ENCODE data around the gene PYDC2. TPM values are rescaled to one million over a fixed set of nuclear protein-coding genes. Genes with fewer than 3 reads are reported as not detected.

PYDC2 gene
- not detected for polyA plus RNA-seq (ENCODE audit: low read depth in 6 of 6)

DNA sequence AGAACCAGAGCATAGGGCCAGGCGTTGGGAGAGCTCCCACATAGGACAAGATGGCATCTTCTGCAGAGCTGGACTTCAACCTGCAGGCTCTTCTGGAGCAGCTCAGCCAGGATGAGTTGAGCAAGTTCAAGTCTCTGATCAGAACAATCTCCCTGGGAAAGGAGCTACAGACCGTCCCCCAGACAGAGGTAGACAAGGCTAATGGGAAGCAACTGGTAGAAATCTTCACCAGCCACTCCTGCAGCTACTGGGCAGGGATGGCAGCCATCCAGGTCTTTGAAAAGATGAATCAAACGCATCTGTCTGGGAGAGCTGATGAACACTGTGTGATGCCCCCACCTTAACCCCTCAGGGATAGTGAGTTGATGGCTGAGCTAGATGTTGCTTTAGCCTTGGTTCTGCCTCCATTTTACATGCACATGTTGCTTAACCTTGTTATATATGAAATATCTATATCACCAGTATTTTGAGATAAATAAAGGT is at the start of gene PYDC2:
TSS of gene PYDC2 (plus strand) at position 51 of the 483 bp plus-strand sequence. CDS start at position 51, 0 bp downstream.
- no peaks in the 10 kb centered on the region for H3K36me3 Mint-ChIP-seq
- DNase-seq = no peak
- no peak within 1 kb of the TSS for H3K27ac Mint-ChIP-seq
- peaks cover 0 to 5% (median 0%) of the 10 kb centered on the region in 3 donors for H3K27me3 Mint-ChIP-seq
- peaks cover 0 to 3% (median 0%) of the 10 kb centered on the region in 7 donors for H3K9me3 Mint-ChIP-seq
- ATAC-seq (ENCODE audit: low read depth in 2 of 2) = no peak
- no peak within 1 kb of the TSS for H3K4me3 Mint-ChIP-seq
- H3K4me1 Mint-ChIP-seq = no peaks in the 10 kb centered on the region

DNA sequence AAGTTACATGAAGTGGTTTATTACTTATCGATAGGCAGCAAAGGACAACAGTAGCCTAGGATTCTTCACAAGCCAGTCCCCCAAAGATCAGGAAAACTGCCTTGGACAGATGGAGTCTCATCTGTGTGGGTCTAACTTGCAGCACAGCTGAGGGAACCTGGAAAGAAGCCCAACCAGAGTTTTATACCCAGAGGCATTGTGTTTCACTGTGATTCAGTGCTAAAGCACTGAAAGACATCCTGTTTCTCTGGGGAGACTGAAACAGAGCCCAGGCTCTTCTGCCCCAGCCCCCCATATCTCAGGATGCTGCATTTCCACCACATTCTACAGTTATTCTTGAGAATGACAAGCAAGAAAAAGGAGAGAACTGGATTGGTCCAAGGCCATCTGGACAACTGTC is 48.2 kb upstream of the PYDC2 start:
- H3K4me3 Mint-ChIP-seq = no peak overlapping the region
- DNase-seq = no peak
- ATAC-seq (ENCODE audit: low read depth in 2 of 2) = no peak
- no peaks in the 10 kb centered on the region for H3K27me3 Mint-ChIP-seq
- peaks cover 8 to 13% (median 12%) of the 10 kb centered on the region in 3 donors for H3K4me1 Mint-ChIP-seq
- H3K27ac Mint-ChIP-seq = no peak overlapping the region
- H3K9me3 Mint-ChIP-seq = peaks cover 0 to 25% (median 12%) of the 10 kb centered on the region in 7 donors
- no peaks in the 10 kb centered on the region for H3K36me3 Mint-ChIP-seq

DNA sequence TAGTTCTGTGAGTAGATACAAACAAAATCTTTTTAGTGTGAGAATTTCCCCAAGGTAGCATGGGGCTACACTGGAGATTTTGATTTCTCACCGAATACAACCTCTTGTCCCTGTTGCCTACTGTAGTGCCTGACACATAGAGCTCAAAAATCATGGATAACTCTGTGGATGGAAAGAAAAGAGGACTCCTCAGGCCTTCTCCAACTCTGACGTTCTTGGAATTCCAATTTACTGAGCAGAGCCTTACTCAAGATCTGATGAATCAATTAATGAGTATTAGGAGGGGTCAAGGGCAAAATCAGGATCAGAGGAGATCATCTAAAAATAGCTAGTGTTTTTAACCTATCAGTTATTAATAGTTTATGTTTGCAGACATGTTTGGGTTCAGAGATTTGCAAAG is 46.7 kb upstream of the PYDC2 start:
- no peak overlapping the region for H3K4me3 Mint-ChIP-seq
- H3K4me1 Mint-ChIP-seq = peaks cover 8 to 13% (median 12%) of the 10 kb centered on the region in 3 donors
- peaks cover 0 to 25% (median 12%) of the 10 kb centered on the region in 7 donors for H3K9me3 Mint-ChIP-seq

DNA sequence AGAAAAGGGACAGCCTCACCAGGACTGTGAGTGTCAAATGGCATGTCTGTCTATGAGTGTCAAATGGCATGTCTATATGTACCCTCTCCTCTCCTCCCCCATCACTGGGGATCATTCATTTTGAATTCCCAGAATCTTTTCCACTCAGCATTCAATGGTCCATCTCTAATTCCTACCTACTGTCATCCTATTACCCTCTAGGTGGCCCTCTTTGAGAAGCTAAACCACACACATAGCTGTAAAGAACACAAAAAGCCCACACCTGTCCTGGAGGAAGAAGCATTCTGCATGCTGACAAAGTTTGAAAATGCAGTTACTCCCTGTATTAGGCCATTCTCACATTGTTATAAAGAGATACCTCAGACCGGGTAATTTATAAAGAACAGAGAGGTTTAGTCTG is 46.2 kb upstream of the PYDC2 start:
- H3K9me3 Mint-ChIP-seq = peaks cover 0 to 20% (median 12%) of the 10 kb centered on the region in 7 donors
- no peak for ATAC-seq (ENCODE audit: low read depth in 2 of 2)
- H3K36me3 Mint-ChIP-seq = no peaks in the 10 kb centered on the region
- H3K4me1 Mint-ChIP-seq = peaks cover 8 to 13% (median 12%) of the 10 kb centered on the region in 3 donors
- no peak overlapping the region for H3K4me3 Mint-ChIP-seq
- H3K27ac Mint-ChIP-seq = peak overlapping the region in 1 of 6 donors; percentile 38
- H3K27me3 Mint-ChIP-seq = no peaks in the 10 kb centered on the region
- no peak for DNase-seq

More for the DNA sequence above, 46.7 kb upstream of the PYDC2 start:
- no peak for DNase-seq
- ATAC-seq (ENCODE audit: low read depth in 2 of 2) = no peak
- no peak overlapping the region for H3K27ac Mint-ChIP-seq
- H3K27me3 Mint-ChIP-seq = no peaks in the 10 kb centered on the region
- H3K36me3 Mint-ChIP-seq = no peaks in the 10 kb centered on the region

DNA sequence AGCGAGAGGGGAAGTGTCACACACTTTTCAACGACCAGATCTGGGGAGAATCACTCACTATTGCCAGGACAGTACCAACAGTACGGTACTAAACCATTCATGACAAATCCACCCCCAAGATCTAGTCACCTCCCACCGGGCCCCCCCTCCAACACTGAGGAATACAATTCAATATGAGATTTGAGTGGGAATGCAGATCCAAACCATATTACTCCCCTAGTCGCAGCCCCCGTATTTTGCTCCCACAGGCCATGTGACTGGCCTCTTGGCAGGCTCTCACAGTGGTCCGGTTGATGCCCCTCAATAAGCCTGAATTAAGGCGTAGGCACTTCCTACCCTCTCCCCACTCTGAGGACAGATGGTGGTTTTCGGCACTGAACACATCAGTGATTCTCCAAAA is 45.4 kb upstream of the PYDC2 start:
- no peak for DNase-seq

DNA sequence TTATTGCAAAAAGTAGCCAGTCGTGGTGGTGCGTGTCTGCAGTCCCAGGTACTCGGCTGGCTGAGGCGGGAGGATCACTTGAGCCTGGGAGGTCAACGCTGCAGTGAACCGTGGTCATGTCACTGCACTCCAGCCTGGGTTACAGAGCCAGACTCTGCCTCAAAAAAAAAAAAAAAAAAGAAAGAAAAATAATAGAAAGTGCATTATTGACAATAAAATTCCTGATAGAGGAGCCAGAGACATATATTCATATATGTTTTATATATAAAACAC is 43.6 kb upstream of the PYDC2 start:
- Mint-ChIP-seq H3K9me3 (peaks cover 0 to 15% (median 8%) of the 10 kb centered on the region in 7 donors), H3K36me3 (no peaks in the 10 kb centered on the region), H3K27me3 (peaks cover 4 to 20% (median 14%) of the 10 kb centered on the region in 3 donors), H3K4me1 (peaks cover 8 to 13% (median 12%) of the 10 kb centered on the region in 3 donors), H3K4me3 (no peak overlapping the region), H3K27ac (no peak overlapping the region)
- ATAC-seq (ENCODE audit: low read depth in 2 of 2) (no peak), DNase-seq (no peak)

More for the DNA sequence above, 45.4 kb upstream of the PYDC2 start:
- Mint-ChIP-seq H3K36me3 (no peaks in the 10 kb centered on the region), H3K9me3 (peaks cover 0 to 15% (median 8%) of the 10 kb centered on the region in 7 donors), H3K27me3 (peaks cover 0 to 8% (median 7%) of the 10 kb centered on the region in 3 donors), H3K4me3 (peak overlapping the region in 2 of 8 donors; percentile 13 to 22), H3K27ac (peak overlapping the region in 1 of 6 donors; percentile 81), H3K4me1 (peaks cover 8 to 13% (median 12%) of the 10 kb centered on the region in 3 donors)
- ATAC-seq (ENCODE audit: low read depth in 2 of 2) = no peak

DNA sequence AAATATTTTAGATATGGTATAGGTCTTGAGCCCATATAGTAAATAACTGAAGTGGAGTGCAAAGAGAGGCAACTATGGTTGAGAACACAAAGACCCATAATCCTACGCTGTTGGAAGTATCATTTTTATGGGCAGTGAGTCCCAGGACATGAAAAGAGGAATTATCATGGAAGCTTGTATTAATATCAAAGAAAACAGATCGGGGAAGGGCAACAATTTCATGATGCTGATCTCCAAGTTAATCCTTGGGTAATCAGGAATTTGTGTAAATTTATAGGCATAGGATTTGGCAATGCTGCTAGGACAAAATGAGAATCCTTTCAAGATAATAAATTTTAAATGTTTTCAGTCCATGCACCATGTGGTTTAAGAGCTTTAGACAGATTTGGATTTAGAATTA is 40.2 kb upstream of the PYDC2 start:
- H3K27me3 Mint-ChIP-seq = peaks cover 25 to 31% (median 31%) of the 10 kb centered on the region in 3 donors
- no peak for ATAC-seq (ENCODE audit: low read depth in 2 of 2)
- peaks cover 3 to 5% (median 5%) of the 10 kb centered on the region in 3 donors for H3K4me1 Mint-ChIP-seq
- DNase-seq = no peak
- H3K36me3 Mint-ChIP-seq = no peaks in the 10 kb centered on the region
- no peak overlapping the region for H3K27ac Mint-ChIP-seq
- H3K9me3 Mint-ChIP-seq = peaks cover 0 to 10% (median 3%) of the 10 kb centered on the region in 7 donors
- no peak overlapping the region for H3K4me3 Mint-ChIP-seq

DNA sequence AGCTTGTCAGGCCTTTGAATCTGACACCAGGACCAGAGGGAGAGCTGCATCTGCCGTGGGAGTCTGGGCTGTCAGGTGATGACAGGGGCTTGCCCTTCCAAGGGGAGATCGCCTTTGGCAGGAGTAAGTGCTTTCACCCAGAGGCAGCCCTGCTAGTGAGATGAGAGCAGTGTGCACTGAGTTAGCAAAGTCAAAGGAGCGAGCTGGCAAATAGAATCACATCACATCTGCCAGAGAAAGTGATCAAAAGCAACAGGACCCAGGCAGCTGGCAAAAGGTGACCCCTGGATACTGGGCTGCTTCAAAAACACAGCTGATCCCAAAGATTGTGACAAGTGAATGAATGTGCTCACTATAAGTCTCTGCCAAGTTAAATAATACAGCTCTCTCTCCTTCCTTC is 36.1 kb upstream of the PYDC2 start:
- Mint-ChIP-seq H3K36me3 (no peaks in the 10 kb centered on the region), H3K4me1 (no peaks in the 10 kb centered on the region), H3K27me3 (peaks cover 26 to 40% (median 36%) of the 10 kb centered on the region in 3 donors), H3K9me3 (peaks cover 0 to 10% (median 0%) of the 10 kb centered on the region in 7 donors), H3K4me3 (no peak overlapping the region), H3K27ac (peak overlapping the region in 1 of 6 donors; percentile 26)
- no peak for ATAC-seq (ENCODE audit: low read depth in 2 of 2)
- no peak for DNase-seq

DNA sequence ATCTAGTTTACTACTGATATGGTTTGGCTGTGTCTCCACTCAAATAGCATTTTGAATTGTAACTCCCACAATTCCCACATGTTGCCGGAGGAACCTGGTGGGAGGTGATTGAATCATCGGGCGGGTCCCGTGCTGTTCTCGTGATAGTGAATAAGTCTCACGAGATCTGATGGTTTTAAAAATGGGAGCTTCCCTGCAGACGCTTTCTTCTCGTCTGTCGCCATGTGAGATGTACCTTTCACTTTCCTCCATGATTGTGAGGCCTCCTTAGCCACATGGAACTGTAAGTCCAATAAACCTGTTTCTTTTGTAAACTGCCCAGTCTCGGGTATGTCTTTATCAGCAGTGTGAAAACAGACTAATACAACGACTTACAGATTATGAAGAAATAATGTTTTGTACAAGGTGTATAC is 35.6 kb upstream of the PYDC2 start:
- H3K4me3 Mint-ChIP-seq = no peak overlapping the region
- no peak overlapping the region for H3K27ac Mint-ChIP-seq
- peaks cover 28 to 38% (median 36%) of the 10 kb centered on the region in 3 donors for H3K27me3 Mint-ChIP-seq
- H3K9me3 Mint-ChIP-seq = peaks cover 0 to 10% (median 0%) of the 10 kb centered on the region in 7 donors
- no peaks in the 10 kb centered on the region for H3K4me1 Mint-ChIP-seq
- DNase-seq (no peak), ATAC-seq (ENCODE audit: low read depth in 2 of 2) (no peak)
- H3K36me3 Mint-ChIP-seq = no peaks in the 10 kb centered on the region

DNA sequence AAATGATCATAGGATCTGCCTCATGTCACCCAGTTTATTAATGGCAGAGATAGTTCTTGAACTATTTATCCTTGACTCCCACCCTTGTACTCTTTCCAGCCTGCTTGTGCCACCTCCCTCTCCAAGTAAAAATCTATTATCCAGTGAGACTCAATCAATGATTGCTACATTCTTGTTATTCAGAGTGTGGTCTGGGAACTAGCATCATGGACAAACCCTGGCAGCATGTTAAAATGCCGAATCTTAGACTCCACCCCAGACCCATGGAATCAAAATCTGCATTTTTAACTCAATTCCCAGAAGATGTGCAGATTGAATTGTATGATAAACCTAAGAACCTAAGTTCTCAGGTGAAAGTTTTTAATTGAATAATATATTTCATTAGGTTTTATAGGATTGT is 34.7 kb upstream of the PYDC2 start:
- H3K27ac Mint-ChIP-seq = no peak overlapping the region
- H3K4me3 Mint-ChIP-seq = no peak overlapping the region
- no peaks in the 10 kb centered on the region for H3K36me3 Mint-ChIP-seq
- DNase-seq (no peak), ATAC-seq (ENCODE audit: low read depth in 2 of 2) (no peak)
- H3K9me3 Mint-ChIP-seq = peaks cover 0 to 15% (median 0%) of the 10 kb centered on the region in 7 donors
- H3K27me3 Mint-ChIP-seq = peaks cover 35 to 41% (median 40%) of the 10 kb centered on the region in 3 donors
- H3K4me1 Mint-ChIP-seq = no peaks in the 10 kb centered on the region

DNA sequence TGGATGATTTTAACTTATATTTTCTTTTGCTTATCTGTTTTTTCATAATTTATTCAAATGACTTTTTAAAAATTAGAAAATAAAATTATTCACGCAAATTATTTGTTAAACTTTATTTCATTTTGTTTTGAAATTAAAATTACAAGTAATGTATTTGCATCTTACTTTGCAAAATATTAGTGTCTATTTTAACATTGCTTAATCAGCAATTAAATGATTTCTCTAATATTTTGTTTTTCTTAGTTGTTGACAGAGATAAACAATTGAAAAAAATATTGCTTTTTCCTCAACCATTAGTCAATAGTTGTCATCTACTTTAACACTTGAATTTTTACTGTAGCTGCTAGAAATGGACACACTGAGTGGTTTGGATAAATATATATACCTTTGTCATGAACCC is 32.8 kb upstream of the PYDC2 start:
- no peak overlapping the region for H3K27ac Mint-ChIP-seq
- DNase-seq = no peak
- no peaks in the 10 kb centered on the region for H3K4me1 Mint-ChIP-seq
- H3K27me3 Mint-ChIP-seq = peaks cover 31 to 34% (median 33%) of the 10 kb centered on the region in 3 donors
- no peaks in the 10 kb centered on the region for H3K36me3 Mint-ChIP-seq
- no peak overlapping the region for H3K4me3 Mint-ChIP-seq
- no peak for ATAC-seq (ENCODE audit: low read depth in 2 of 2)
- H3K9me3 Mint-ChIP-seq = peaks cover 0 to 15% (median 0%) of the 10 kb centered on the region in 7 donors

DNA sequence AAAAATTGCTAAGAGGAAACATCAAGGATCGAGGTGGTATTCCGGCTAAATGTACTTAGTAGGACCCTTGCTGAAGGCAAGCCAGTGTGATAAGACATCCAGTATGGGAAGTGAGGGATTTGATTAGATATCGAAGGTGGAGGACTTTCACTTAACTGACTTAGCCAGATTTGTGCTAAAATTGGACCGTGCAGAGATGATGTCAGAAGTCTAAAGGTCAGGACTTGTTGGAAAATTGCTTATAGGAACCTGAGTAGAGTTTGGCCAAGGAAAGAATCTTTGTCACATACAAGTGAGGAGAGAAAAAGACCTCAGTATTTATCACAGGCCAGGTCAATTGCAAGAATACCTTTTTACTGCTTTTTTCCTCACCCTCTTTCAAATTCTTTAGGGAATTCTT is 30.9 kb upstream of the PYDC2 start:
- DNase-seq (no peak), ATAC-seq (ENCODE audit: low read depth in 2 of 2) (no peak)
- Mint-ChIP-seq H3K9me3 (peaks cover 0 to 8% (median 0%) of the 10 kb centered on the region in 7 donors), H3K27me3 (peaks cover 19 to 22% (median 19%) of the 10 kb centered on the region in 3 donors), H3K4me3 (no peak overlapping the region), H3K27ac (no peak overlapping the region), H3K36me3 (no peaks in the 10 kb centered on the region), H3K4me1 (no peaks in the 10 kb centered on the region)

DNA sequence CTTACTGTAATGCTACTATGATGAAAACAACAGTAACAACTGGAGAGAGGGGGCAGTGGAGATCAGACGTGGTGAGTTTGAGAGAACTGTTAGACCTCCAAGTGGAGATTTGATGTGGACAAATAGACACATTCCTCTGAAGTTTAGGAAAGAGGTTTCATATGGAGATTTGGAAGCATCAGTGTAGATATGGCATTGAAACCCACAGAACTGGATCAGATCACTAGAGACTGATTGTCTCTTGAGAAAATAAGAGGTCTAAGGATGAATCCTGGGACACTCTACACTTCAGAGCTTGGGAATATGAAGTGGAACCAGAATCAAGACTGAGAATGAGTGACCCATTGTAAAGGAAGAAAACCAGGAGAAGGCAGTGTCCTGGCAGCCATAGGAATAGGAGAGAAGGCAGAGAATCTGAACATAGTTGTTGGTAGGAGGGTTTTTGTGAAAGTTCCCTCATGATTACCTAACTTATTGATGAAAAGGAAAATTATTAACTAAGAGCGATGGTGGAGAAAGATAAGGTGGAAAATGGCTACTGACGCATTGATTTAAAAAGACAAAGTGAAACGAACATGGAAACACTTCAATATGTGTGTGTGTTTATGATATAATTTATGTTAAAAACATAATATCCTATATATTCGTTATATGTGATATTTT is 29.7 kb upstream of the PYDC2 start:
- no peak for ATAC-seq (ENCODE audit: low read depth in 2 of 2)
- H3K27me3 Mint-ChIP-seq = peaks cover 17 to 21% (median 17%) of the 10 kb centered on the region in 3 donors
- peaks cover 0 to 7% (median 3%) of the 10 kb centered on the region in 3 donors for H3K4me1 Mint-ChIP-seq
- no peak overlapping the region for H3K27ac Mint-ChIP-seq
- DNase-seq = no peak
- H3K9me3 Mint-ChIP-seq = peaks cover 0 to 8% (median 0%) of the 10 kb centered on the region in 7 donors
- no peaks in the 10 kb centered on the region for H3K36me3 Mint-ChIP-seq
- no peak overlapping the region for H3K4me3 Mint-ChIP-seq

DNA sequence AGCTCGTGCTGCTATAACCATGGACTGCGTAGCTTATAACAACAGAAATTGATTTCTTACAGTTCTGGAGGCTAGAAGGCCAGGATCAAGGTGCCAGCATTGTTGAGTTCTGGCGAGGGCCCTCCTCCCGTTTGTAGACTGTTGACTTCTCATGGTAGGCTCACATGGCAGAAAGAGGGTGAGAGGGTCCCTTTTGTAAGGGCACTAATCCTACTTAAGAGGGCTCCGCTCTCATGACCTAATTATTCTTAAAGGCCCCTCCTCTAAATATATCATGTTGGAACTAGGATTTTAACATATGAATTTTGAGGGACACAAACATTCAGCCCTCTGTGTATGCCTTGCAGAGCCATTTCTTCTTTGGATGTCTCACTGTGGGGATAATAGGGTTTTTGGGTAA is 28.8 kb upstream of the PYDC2 start:
- Mint-ChIP-seq H3K4me1 (peaks cover 0 to 9% (median 3%) of the 10 kb centered on the region in 3 donors), H3K36me3 (no peaks in the 10 kb centered on the region), H3K27ac (no peak overlapping the region), H3K9me3 (peaks cover 0 to 8% (median 0%) of the 10 kb centered on the region in 7 donors), H3K27me3 (peaks cover 14 to 21% (median 17%) of the 10 kb centered on the region in 3 donors), H3K4me3 (no peak overlapping the region)
- ATAC-seq (ENCODE audit: low read depth in 2 of 2) (no peak), DNase-seq (no peak)
